SK-N-SH treated with all-trans-retinoic acid at 6 μM for 48 hours (cell line): Measurements from ENCODE around the gene NTM.

Experiments
- ATAC-seq: fragments of 200-7000 bp; cut with Tn5 transposase; 3 replicates; pipeline ENCODE4 v1.9.1; 2020; ENCODE audit warnings: mild to moderate bottlenecking, moderate library complexity
- BACH2 ChIP-seq: fragments of 250-450 bp; sonication (Bioruptor Pico); IDR thresholded peaks from 2 replicates; pipeline ENCODE4 v1.9.0; 2021; ENCODE audit warnings: mild to moderate bottlenecking, borderline replicate concordance
- CSDC2 ChIP-seq: fragments of 250-450 bp; sonication (Bioruptor Pico); IDR thresholded peaks from 2 replicates; pipeline ENCODE4 v1.5.0; 2020; ENCODE audit warnings: mild to moderate bottlenecking, moderate library complexity
- ESRRG ChIP-seq: fragments of 250-450 bp; sonication (Bioruptor Pico); IDR thresholded peaks from 2 replicates; pipeline ENCODE4 v1.6.1; 2021; ENCODE audit warnings: mild to moderate bottlenecking
- GLIS3 ChIP-seq: fragments of 250-450 bp; sonication (Bioruptor Pico); IDR thresholded peaks from 2 replicates; pipeline ENCODE4 v1.5.0; 2020; ENCODE audit warnings: mild to moderate bottlenecking, moderate library complexity
- ISL1 ChIP-seq: fragments of 250-450 bp; sonication (Bioruptor Pico); IDR thresholded peaks from 2 replicates; pipeline ENCODE4 v2.1.2; 2022; ENCODE audit warnings: mild to moderate bottlenecking, moderate library complexity
- OSR1 ChIP-seq: fragments of 250-450 bp; sonication (Bioruptor Pico); IDR thresholded peaks from 2 replicates; pipeline ENCODE4 v1.8.0; 2022; ENCODE audit warnings: moderate library complexity, mild to moderate bottlenecking, inconsistent platforms
- PPARA ChIP-seq: fragments of 250-450 bp; sonication (Bioruptor Pico); IDR thresholded peaks from 2 replicates; pipeline ENCODE4 v1.5.0; 2020; ENCODE audit warnings: mild to moderate bottlenecking, borderline replicate concordance
- RARB ChIP-seq: fragments of 250-450 bp; sonication (Bioruptor Pico); IDR thresholded peaks from 2 replicates; pipeline ENCODE4 v1.8.0; 2021; ENCODE audit warnings: mild to moderate bottlenecking, moderate library complexity
- SNAI2 ChIP-seq: fragments of 250-450 bp; sonication (Bioruptor Pico); IDR thresholded peaks from 2 replicates; pipeline ENCODE4 v1.5.0; 2020; ENCODE audit warnings: mild to moderate bottlenecking, moderate library complexity
- TCF4 ChIP-seq: fragments of 250-450 bp; sonication (Bioruptor Pico); IDR thresholded peaks from 2 replicates; pipeline ENCODE4 v1.8.0; 2021; ENCODE audit warnings: mild to moderate bottlenecking, moderate library complexity, borderline replicate concordance
- TOX ChIP-seq: fragments of 250-450 bp; sonication (Bioruptor Pico); IDR thresholded peaks from 2 replicates; pipeline ENCODE4 v1.8.0; 2021; ENCODE audit warnings: mild to moderate bottlenecking, moderate library complexity, borderline replicate concordance
- ZC3H10 ChIP-seq: fragments of 250-450 bp; sonication (Bioruptor Pico); IDR thresholded peaks from 2 replicates; pipeline ENCODE4 v1.5.1; 2021; ENCODE audit warnings: mild to moderate bottlenecking, moderate library complexity
- ZFP3 ChIP-seq: fragments of 250-450 bp; sonication (Bioruptor Pico); IDR thresholded peaks from 2 replicates; pipeline ENCODE4 v1.5.0; 2020; ENCODE audit warnings: mild to moderate bottlenecking, moderate library complexity
- ZFP30 ChIP-seq: fragments of 450-650 bp; formaldehyde crosslinking; IDR thresholded peaks from 2 replicates; pipeline ENCODE4 v1.5.0; 2022; ENCODE audit warnings: mild to moderate bottlenecking, moderate library complexity
- ZNF565 ChIP-seq: fragments of 450-650 bp; formaldehyde crosslinking; conservative IDR thresholded peaks from 2 replicates; pipeline ENCODE4 v1.5.0; 2020; ENCODE audit warnings: low read depth, mild to moderate bottlenecking, moderate library complexity
- ZNF70 ChIP-seq: fragments of 450-650 bp; formaldehyde crosslinking; IDR thresholded peaks from 2 replicates; pipeline ENCODE4 v1.5.0; 2020; ENCODE audit warnings: mild to moderate bottlenecking, moderate library complexity
- ZNF8 ChIP-seq: fragments of 450-650 bp; formaldehyde crosslinking; IDR thresholded peaks from 2 replicates; pipeline ENCODE4 v1.5.0; 2020; ENCODE audit warnings: mild to moderate bottlenecking, moderate library complexity
- TF ChIP-seq, protein P1 (sequence below): fragments of 250-450 bp; sonication (Bioruptor Pico); IDR thresholded peaks from 2 replicates; pipeline ENCODE4 v1.8.0; 2021; ENCODE audit warnings: low read depth, mild to moderate bottlenecking, moderate library complexity, borderline replicate concordance
- TF ChIP-seq, protein P2 (sequence below): fragments of 250-450 bp; sonication (Bioruptor Pico); IDR thresholded peaks from 2 replicates; pipeline ENCODE4 v1.5.1; 2020; ENCODE audit warnings: low read depth, mild to moderate bottlenecking, moderate library complexity
- TF ChIP-seq, protein P3 (sequence below): fragments of 250-450 bp; sonication (Bioruptor Pico); IDR thresholded peaks from 2 replicates; pipeline ENCODE4 v1.5.0; 2020; ENCODE audit warnings: mild to moderate bottlenecking, moderate library complexity
- TF ChIP-seq, protein P4 (sequence below): fragments of 250-450 bp; sonication (Bioruptor Pico); IDR thresholded peaks from 2 replicates; pipeline ENCODE4 v1.8.0; 2020; ENCODE audit warnings: mild to moderate bottlenecking, moderate library complexity, borderline replicate concordance
- TF ChIP-seq, protein P5 (sequence below): fragments of 250-450 bp; sonication (Bioruptor Pico); IDR thresholded peaks from 2 replicates; pipeline ENCODE4 v1.5.1; 2021; ENCODE audit warnings: mild to moderate bottlenecking, moderate library complexity

Gene NTM

DNA sequence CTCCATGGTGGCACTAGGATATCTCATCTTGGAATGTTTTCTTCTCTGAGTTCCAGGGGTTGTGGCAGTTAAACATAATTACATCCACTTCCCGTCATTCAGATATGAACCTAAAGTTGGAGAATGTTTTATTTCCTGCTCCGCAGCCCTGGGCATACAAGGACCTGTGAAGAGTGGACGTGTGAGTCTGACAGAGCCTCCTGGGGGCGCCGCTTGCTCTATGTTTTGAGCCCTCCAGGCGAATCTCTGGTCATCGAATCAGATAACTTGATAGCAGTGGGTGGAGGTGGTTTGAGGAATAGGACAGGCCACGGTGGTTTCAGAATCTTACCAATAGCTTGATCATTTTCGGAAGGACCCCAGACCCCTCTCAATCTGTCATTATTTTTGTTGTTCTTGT, 174.2 kb downstream of the NTM start:
- TF ChIP-seq RARB (no peak), ISL1 (CRISPR knock-in tag) (no peak), CSDC2 (CRISPR knock-in tag) (no peak), ZC3H10 (no peak), ZFP3 (CRISPR knock-in tag) (no peak)
- TF ChIP-seq, all 23 proteins: peak for 0
- ATAC-seq: no peak

DNA sequence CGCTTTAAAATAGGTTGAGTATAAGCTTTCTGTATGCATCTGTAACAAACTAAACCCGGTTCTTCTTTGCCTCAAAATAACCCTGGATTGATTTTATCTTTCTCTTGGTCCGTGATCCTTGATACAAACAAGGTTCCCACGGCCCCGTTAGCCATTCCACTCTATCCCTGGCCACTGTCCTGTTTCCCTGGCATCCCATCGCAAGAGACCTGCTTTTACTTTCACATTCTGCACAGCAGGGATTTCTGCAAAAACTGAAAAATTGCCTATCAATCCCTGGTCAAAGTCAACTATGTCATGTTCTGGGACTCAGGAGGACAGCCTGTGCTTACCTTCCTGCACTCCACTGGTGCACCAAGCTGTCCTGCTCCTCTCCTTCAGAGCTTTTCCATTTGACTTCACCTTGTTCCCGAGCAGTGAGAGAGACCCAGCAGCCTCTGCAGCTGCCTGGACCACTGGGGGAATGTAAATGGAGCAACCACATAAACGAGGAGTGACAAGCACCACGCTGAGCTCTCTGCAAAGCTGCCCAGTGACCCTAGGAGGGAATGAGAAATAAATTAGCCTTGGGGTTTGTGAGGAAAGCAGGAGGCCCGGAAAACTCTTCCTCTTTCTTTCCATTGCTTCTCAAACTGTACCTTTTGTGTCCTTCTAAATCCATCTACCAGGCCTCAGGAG, 175.9 kb downstream of the NTM start:
- TF ChIP-seq, protein P1, sequence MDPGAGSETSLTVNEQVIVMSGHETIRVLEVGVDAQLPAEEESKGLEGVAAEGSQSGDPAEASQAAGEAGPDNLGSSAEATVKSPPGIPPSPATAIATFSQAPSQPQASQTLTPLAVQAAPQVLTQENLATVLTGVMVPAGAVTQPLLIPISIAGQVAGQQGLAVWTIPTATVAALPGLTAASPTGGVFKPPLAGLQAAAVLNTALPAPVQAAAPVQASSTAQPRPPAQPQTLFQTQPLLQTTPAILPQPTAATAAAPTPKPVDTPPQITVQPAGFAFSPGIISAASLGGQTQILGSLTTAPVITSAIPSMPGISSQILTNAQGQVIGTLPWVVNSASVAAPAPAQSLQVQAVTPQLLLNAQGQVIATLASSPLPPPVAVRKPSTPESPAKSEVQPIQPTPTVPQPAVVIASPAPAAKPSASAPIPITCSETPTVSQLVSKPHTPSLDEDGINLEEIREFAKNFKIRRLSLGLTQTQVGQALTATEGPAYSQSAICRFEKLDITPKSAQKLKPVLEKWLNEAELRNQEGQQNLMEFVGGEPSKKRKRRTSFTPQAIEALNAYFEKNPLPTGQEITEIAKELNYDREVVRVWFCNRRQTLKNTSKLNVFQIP: no peak
- TF ChIP-seq, protein P2, sequence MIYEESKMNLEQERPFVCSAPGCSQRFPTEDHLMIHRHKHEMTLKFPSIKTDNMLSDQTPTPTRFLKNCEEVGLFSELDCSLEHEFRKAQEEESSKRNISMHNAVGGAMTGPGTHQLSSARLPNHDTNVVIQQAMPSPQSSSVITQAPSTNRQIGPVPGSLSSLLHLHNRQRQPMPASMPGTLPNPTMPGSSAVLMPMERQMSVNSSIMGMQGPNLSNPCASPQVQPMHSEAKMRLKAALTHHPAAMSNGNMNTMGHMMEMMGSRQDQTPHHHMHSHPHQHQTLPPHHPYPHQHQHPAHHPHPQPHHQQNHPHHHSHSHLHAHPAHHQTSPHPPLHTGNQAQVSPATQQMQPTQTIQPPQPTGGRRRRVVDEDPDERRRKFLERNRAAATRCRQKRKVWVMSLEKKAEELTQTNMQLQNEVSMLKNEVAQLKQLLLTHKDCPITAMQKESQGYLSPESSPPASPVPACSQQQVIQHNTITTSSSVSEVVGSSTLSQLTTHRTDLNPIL (CRISPR knock-in tag): no peak
- TF ChIP-seq, protein P3, sequence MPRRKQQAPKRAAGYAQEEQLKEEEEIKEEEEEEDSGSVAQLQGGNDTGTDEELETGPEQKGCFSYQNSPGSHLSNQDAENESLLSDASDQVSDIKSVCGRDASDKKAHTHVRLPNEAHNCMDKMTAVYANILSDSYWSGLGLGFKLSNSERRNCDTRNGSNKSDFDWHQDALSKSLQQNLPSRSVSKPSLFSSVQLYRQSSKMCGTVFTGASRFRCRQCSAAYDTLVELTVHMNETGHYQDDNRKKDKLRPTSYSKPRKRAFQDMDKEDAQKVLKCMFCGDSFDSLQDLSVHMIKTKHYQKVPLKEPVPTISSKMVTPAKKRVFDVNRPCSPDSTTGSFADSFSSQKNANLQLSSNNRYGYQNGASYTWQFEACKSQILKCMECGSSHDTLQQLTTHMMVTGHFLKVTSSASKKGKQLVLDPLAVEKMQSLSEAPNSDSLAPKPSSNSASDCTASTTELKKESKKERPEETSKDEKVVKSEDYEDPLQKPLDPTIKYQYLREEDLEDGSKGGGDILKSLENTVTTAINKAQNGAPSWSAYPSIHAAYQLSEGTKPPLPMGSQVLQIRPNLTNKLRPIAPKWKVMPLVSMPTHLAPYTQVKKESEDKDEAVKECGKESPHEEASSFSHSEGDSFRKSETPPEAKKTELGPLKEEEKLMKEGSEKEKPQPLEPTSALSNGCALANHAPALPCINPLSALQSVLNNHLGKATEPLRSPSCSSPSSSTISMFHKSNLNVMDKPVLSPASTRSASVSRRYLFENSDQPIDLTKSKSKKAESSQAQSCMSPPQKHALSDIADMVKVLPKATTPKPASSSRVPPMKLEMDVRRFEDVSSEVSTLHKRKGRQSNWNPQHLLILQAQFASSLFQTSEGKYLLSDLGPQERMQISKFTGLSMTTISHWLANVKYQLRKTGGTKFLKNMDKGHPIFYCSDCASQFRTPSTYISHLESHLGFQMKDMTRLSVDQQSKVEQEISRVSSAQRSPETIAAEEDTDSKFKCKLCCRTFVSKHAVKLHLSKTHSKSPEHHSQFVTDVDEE (CRISPR knock-in tag): no peak
- TF ChIP-seq GLIS3 (CRISPR knock-in tag) (no peak), SNAI2 (no peak), ZNF8 (CRISPR knock-in tag) (no peak), ZC3H10 (no peak), CSDC2 (CRISPR knock-in tag) (no peak), PPARA (CRISPR knock-in tag) (no peak), ZFP3 (CRISPR knock-in tag) (no peak), ZNF70 (CRISPR knock-in tag) (no peak), ZNF565 (CRISPR knock-in tag) (no peak), OSR1 (CRISPR knock-in tag) (no peak), ISL1 (CRISPR knock-in tag) (no peak), BACH2 (CRISPR knock-in tag) (no peak)
- TF ChIP-seq, protein P4, sequence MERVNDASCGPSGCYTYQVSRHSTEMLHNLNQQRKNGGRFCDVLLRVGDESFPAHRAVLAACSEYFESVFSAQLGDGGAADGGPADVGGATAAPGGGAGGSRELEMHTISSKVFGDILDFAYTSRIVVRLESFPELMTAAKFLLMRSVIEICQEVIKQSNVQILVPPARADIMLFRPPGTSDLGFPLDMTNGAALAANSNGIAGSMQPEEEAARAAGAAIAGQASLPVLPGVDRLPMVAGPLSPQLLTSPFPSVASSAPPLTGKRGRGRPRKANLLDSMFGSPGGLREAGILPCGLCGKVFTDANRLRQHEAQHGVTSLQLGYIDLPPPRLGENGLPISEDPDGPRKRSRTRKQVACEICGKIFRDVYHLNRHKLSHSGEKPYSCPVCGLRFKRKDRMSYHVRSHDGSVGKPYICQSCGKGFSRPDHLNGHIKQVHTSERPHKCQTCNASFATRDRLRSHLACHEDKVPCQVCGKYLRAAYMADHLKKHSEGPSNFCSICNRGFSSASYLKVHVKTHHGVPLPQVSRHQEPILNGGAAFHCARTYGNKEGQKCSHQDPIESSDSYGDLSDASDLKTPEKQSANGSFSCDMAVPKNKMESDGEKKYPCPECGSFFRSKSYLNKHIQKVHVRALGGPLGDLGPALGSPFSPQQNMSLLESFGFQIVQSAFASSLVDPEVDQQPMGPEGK (CRISPR knock-in tag): no peak
- TF ChIP-seq, protein P5, sequence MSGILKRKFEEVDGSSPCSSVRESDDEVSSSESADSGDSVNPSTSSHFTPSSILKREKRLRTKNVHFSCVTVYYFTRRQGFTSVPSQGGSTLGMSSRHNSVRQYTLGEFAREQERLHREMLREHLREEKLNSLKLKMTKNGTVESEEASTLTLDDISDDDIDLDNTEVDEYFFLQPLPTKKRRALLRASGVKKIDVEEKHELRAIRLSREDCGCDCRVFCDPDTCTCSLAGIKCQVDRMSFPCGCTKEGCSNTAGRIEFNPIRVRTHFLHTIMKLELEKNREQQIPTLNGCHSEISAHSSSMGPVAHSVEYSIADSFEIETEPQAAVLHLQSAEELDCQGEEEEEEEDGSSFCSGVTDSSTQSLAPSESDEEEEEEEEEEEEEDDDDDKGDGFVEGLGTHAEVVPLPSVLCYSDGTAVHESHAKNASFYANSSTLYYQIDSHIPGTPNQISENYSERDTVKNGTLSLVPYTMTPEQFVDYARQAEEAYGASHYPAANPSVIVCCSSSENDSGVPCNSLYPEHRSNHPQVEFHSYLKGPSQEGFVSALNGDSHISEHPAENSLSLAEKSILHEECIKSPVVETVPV (CRISPR knock-in tag): no peak
- TF ChIP-seq, all 23 proteins: peak for 0
- ATAC-seq: no peak

DNA sequence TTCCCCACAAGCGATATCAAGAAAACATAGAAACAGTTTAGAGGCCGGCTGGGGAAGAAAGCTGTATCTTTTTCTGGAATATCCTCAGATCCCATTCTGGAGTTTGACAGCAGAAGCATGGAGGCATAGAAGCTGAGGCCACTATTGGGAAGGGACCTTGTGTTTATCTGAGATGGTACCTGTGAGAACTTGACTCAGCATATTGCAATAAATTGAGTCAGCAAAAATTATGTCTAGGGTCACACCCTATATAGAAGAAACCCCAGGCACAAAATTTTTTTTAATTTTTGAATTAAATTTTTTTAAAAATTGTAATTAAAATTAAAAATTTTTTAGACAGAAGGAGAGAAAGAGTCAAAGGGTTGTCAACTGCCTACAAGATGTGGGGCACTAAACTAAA, 178.7 kb downstream of the NTM start:
- ATAC-seq: no peak
- TF ChIP-seq BACH2 (CRISPR knock-in tag) (no peak), TCF4 (CRISPR knock-in tag) (no peak), ESRRG (CRISPR knock-in tag) (no peak), ZFP3 (CRISPR knock-in tag) (no peak), CSDC2 (CRISPR knock-in tag) (no peak), OSR1 (CRISPR knock-in tag) (no peak), ZC3H10 (no peak), SNAI2 (no peak), TOX (CRISPR knock-in tag) (no peak), ZFP30 (no peak)
- TF ChIP-seq, protein P4 (CRISPR knock-in tag): no peak
- TF ChIP-seq, protein P3 (CRISPR knock-in tag): no peak
- TF ChIP-seq, protein P2 (CRISPR knock-in tag): no peak
